B cell (primary cell): Measurements from ENCODE around the gene CEACAM21. TPM values are rescaled to one million over a fixed set of nuclear protein-coding genes. Genes with fewer than 3 reads are reported as not detected.

Source experiments
- polyA plus RNA-seq: library from polyadenylated mRNA; depleted of rRNA; stranded (reverse); fragments of >200 nt; gene quantifications from 2 replicates; pipeline ENCODE4 v1.2.3, GENCODE V29; 2012
- total RNA-seq, 2 donors: library from RNA; stranded (reverse); fragments of 120-200 nt in 1 of 2; gene quantifications; 1 replicate in 1 of 2; 2 replicates in 1 of 2; pipeline versions ENCODE4 v1.2.3 to v1.2.4, GENCODE V29; 2013 to 2022

Gene CEACAM21
- total and polyA plus RNA-seq, 2 donors (not counting 1 experiment from before 2014, with no cell fraction given) = 18.9 to 27.3 TPM

Other genes with a start within 250 kb of the CEACAM21 start
- gene TGFB1, start 222.2 kb upstream of the CEACAM21 start, total RNA-seq = 120 TPM in 2 replicates
- gene TGFB1, start 222.2 kb upstream of the CEACAM21 start, polyA plus RNA-seq = 107 and 109 TPM in 2 replicates
- 17.5 and 17.8 TPM in 2 replicates for gene B9D2, start 212.0 kb upstream of the CEACAM21 start, total RNA-seq
- 9.9 and 19.4 TPM in 2 replicates for gene B9D2, start 212.0 kb upstream of the CEACAM21 start, polyA plus RNA-seq
- gene TMEM91, start 199.6 kb upstream of the CEACAM21 start, total RNA-seq = 7.1 and 11.8 TPM in 2 replicates
- gene TMEM91, start 199.6 kb upstream of the CEACAM21 start, polyA plus RNA-seq = 6.3 and 8.0 TPM in 2 replicates
- gene EXOSC5, start 178.8 kb upstream of the CEACAM21 start, total RNA-seq = 14.1 and 16.1 TPM in 2 replicates
- gene EXOSC5, start 178.8 kb upstream of the CEACAM21 start, polyA plus RNA-seq = 19.6 and 41.4 TPM in 2 replicates
- 20.6 and 25.2 TPM in 2 replicates for gene BCKDHA, start 178.3 kb upstream of the CEACAM21 start, total RNA-seq
- gene BCKDHA, start 178.3 kb upstream of the CEACAM21 start, polyA plus RNA-seq = 24.2 and 39.7 TPM in 2 replicates
- 0.22 and 0.27 TPM in 2 replicates for gene B3GNT8, start 148.8 kb upstream of the CEACAM21 start, total RNA-seq
- 0.06 TPM in 1 of 2 replicates, not detected in the other for gene B3GNT8, start 148.8 kb upstream of the CEACAM21 start, polyA plus RNA-seq
- gene DMAC2, start 136.3 kb upstream of the CEACAM21 start, total RNA-seq = 31.6 and 31.8 TPM in 2 replicates
- 32.7 and 41.7 TPM in 2 replicates for gene DMAC2, start 136.3 kb upstream of the CEACAM21 start, polyA plus RNA-seq
- not detected in 2 replicates for gene ERICH4, start 133.0 kb upstream of the CEACAM21 start, total RNA-seq
- not detected in 2 replicates for gene ERICH4, start 133.0 kb upstream of the CEACAM21 start, polyA plus RNA-seq
- gene CEACAM4, start 50.9 kb downstream of the CEACAM21 start, total RNA-seq = not detected in 2 replicates
- 0.34 TPM in 1 of 2 replicates, not detected in the other for gene CEACAM4, start 50.9 kb downstream of the CEACAM21 start, polyA plus RNA-seq
- gene CEACAM7, start 112.1 kb downstream of the CEACAM21 start, total RNA-seq = not detected in 2 replicates
- gene CEACAM7, start 112.1 kb downstream of the CEACAM21 start, polyA plus RNA-seq = not detected in 2 replicates
- not detected in 2 replicates for gene CEACAM5, start 132.5 kb downstream of the CEACAM21 start, total RNA-seq
- gene CEACAM5, start 132.5 kb downstream of the CEACAM21 start, polyA plus RNA-seq = not detected in 2 replicates
- gene CEACAM6, start 179.4 kb downstream of the CEACAM21 start, total RNA-seq = not detected in 2 replicates
- not detected in 2 replicates for gene CEACAM6, start 179.4 kb downstream of the CEACAM21 start, polyA plus RNA-seq
- not detected in 2 replicates for gene CEACAM3, start 220.4 kb downstream of the CEACAM21 start, total RNA-seq
- gene CEACAM3, start 220.4 kb downstream of the CEACAM21 start, polyA plus RNA-seq = 0.14 TPM in 1 of 2 replicates, not detected in the other